NCI-H748 treated with DMSO at 0.1 percent for 48 hours (cell line): ENCODE results near the gene S100A16.

Experiments
- DNase-seq: peaks from one replicate; lab custom pipeline; 2025; lab: John Stamatoyannopoulos, UW

The S100A16 gene

GRCh38 chr1:153636312-153636711 is 23.4 kb upstream of the S100A16 start:
- no peak for DNase-seq

GRCh38 chr1:153635872-153636271 is 22.9 kb upstream of the S100A16 start:
- DNase-seq, result no peak

- DNase-seq, result peak; percentile 93
Observed at GRCh38 chr1:153633754-153634665, 21.1 kb upstream of the S100A16 start, which contains the start of gene CHTOP. CHTOP (plus strand) TSS chr1:153634066; CDS start chr1:153636589, 2,523 bp downstream.

GRCh38 chr1:153633161-153633753 is 20.3 kb upstream of the S100A16 start:
- no peak for DNase-seq

GRCh38 chr1:153631047-153632022 is 18.4 kb upstream of the S100A16 start:
- DNase-seq, result no peak

- no peak for DNase-seq
Observed at GRCh38 chr1:153630384-153630783, 17.4 kb upstream of the S100A16 start.

- no peak for DNase-seq
Observed at GRCh38 chr1:153629971-153630370, 17.0 kb upstream of the S100A16 start.

GRCh38 chr1:153629343-153629665 is 16.4 kb upstream of the S100A16 start:
- no peak for DNase-seq

GRCh38 chr1:153628638-153629342 is 15.9 kb upstream of the S100A16 start:
- DNase-seq, result no peak

- no peak for DNase-seq
Observed at GRCh38 chr1:153627715-153628626, 15.0 kb upstream of the S100A16 start, which contains the start of gene S100A1. S100A1 (plus strand) TSS chr1:153628434; CDS start chr1:153630522, 2,088 bp downstream.

GRCh38 chr1:153626904-153627714 is 14.2 kb upstream of the S100A16 start, which contains the start of gene S100A13:
S100A13 (minus strand) TSS chr1:153627505; CDS start chr1:153626472, 1,033 bp downstream.
- DNase-seq, result peak; percentile 78

GRCh38 chr1:153626477-153626903 is 13.6 kb upstream of the S100A16 start:
- no peak for DNase-seq

- no peak for DNase-seq
Observed at GRCh38 chr1:153624965-153625611, 12.2 kb upstream of the S100A16 start.

GRCh38 chr1:153623101-153623500 is 10.2 kb upstream of the S100A16 start:
- no peak for DNase-seq

- DNase-seq, result no peak
Observed at GRCh38 chr1:153619171-153619570, 6.2 kb upstream of the S100A16 start.

- DNase-seq, result peak; percentile 39
Observed at GRCh38 chr1:153617663-153618062, 4.7 kb upstream of the S100A16 start.

- no peak for DNase-seq
Observed at GRCh38 chr1:153616917-153617311, 4.0 kb upstream of the S100A16 start.

- DNase-seq, result no peak
Observed at GRCh38 chr1:153616144-153616916, 3.4 kb upstream of the S100A16 start, which contains the start of gene S100A14. S100A14 (minus strand) TSS chr1:153616325; CDS start chr1:153615858, 467 bp downstream.
